Skeletal muscle satellite cell (primary cell): Measurements from ENCODE around the gene GIMAP8.

Experiments used
- H3K27me3 ChIP-seq: 2 replicates; pipeline ENCODE4 v1.7.0; 2013; ENCODE audit warnings: low read length; ENCODE audit not compliant: control insufficient read depth, insufficient read depth
- H3K36me3 ChIP-seq: 2 replicates; pipeline ENCODE4 v1.7.0; 2013; ENCODE audit warnings: mild to moderate bottlenecking, control low read depth, low read length; ENCODE audit not compliant: insufficient read depth
- H3K4me1 ChIP-seq: 2 replicates; pipeline ENCODE4 v1.7.0; 2013; ENCODE audit warnings: low read length; ENCODE audit not compliant: control insufficient read depth, insufficient read depth
- H3K4me2 ChIP-seq: 2 replicates; pipeline ENCODE4 v1.7.0; 2013; ENCODE audit warnings: mild to moderate bottlenecking, low read length
- H3K4me3 ChIP-seq: 2 replicates; pipeline ENCODE4 v1.7.0; 2013; ENCODE audit warnings: low read length
- H3K9ac ChIP-seq: 2 replicates; pipeline ENCODE4 v1.7.0; 2013; ENCODE audit warnings: mild to moderate bottlenecking, low read depth, low read length, moderate library complexity
- H3K9me3 ChIP-seq: replicated peaks from 2 replicates; pipeline ENCODE4 v1.7.0; 2013; ENCODE audit warnings: mild to moderate bottlenecking, control low read depth, low read length

Gene GIMAP8

GRCh38 chr7:150431839-150432658, 18.4 kb upstream of the GIMAP8 start:
- no peak overlapping the region for H3K4me3 ChIP-seq
- H3K9ac ChIP-seq, result no peak overlapping the region
- no peak overlapping the region for H3K4me2 ChIP-seq
- H3K4me1 ChIP-seq, result peaks cover 10% of the 10 kb centered on the region
- peaks cover 7% of the 10 kb centered on the region for H3K27me3 ChIP-seq
- no peaks in the 10 kb centered on the region for H3K36me3 ChIP-seq
- no peaks in the 10 kb centered on the region for H3K9me3 ChIP-seq

GRCh38 chr7:150432915-150433892, 17.2 kb upstream of the GIMAP8 start:
- Histone ChIP-seq H3K36me3 (no peaks in the 10 kb centered on the region), H3K27me3 (peaks cover 7% of the 10 kb centered on the region), H3K4me1 (peaks cover 10% of the 10 kb centered on the region), H3K9me3 (no peaks in the 10 kb centered on the region), H3K4me2 (no peak overlapping the region), H3K9ac (no peak overlapping the region), H3K4me3 (no peak overlapping the region)

GRCh38 chr7:150434240-150434639, 16.2 kb upstream of the GIMAP8 start:
- no peak overlapping the region for H3K4me3 ChIP-seq
- H3K9me3 ChIP-seq, result no peaks in the 10 kb centered on the region
- H3K9ac ChIP-seq, result no peak overlapping the region
- H3K36me3 ChIP-seq, result no peaks in the 10 kb centered on the region
- H3K4me2 ChIP-seq, result no peak overlapping the region
- H3K27me3 ChIP-seq, result peaks cover 7% of the 10 kb centered on the region
- peaks cover under 1% of the 10 kb centered on the region for H3K4me1 ChIP-seq

GRCh38 chr7:150435047-150435389, 15.4 kb upstream of the GIMAP8 start:
- H3K36me3 ChIP-seq, result no peaks in the 10 kb centered on the region
- no peak overlapping the region for H3K4me3 ChIP-seq
- H3K4me1 ChIP-seq, result no peaks in the 10 kb centered on the region
- peaks cover 7% of the 10 kb centered on the region for H3K27me3 ChIP-seq
- H3K9me3 ChIP-seq, result no peaks in the 10 kb centered on the region
- no peak overlapping the region for H3K4me2 ChIP-seq
- H3K9ac ChIP-seq, result no peak overlapping the region

GRCh38 chr7:150435390-150436073, 14.9 kb upstream of the GIMAP8 start:
- Histone ChIP-seq H3K4me3 (no peak overlapping the region), H3K9me3 (no peaks in the 10 kb centered on the region)

GRCh38 chr7:150439967-150440366, 10.5 kb upstream of the GIMAP8 start:
- peaks cover 5% of the 10 kb centered on the region for H3K9me3 ChIP-seq
- no peak overlapping the region for H3K4me3 ChIP-seq
- no peaks in the 10 kb centered on the region for H3K4me1 ChIP-seq
- no peak overlapping the region for H3K4me2 ChIP-seq
- H3K9ac ChIP-seq, result no peak overlapping the region
- H3K36me3 ChIP-seq, result no peaks in the 10 kb centered on the region
- peaks cover 4% of the 10 kb centered on the region for H3K27me3 ChIP-seq

More at GRCh38 chr7:150435390-150436073, 14.9 kb upstream of the GIMAP8 start:
- Histone ChIP-seq H3K4me2 (no peak overlapping the region), H3K4me1 (no peaks in the 10 kb centered on the region), H3K27me3 (peaks cover 7% of the 10 kb centered on the region), H3K9ac (no peak overlapping the region), H3K36me3 (no peaks in the 10 kb centered on the region)

GRCh38 chr7:150441524-150441923, 8.9 kb upstream of the GIMAP8 start:
- peaks cover 5% of the 10 kb centered on the region for H3K9me3 ChIP-seq
- no peak overlapping the region for H3K9ac ChIP-seq
- H3K27me3 ChIP-seq, result no peaks in the 10 kb centered on the region
- H3K36me3 ChIP-seq, result no peaks in the 10 kb centered on the region
- H3K4me3 ChIP-seq, result no peak overlapping the region
- H3K4me1 ChIP-seq, result no peaks in the 10 kb centered on the region
- no peak overlapping the region for H3K4me2 ChIP-seq

GRCh38 chr7:150442811-150443210, 7.6 kb upstream of the GIMAP8 start:
- H3K27me3 ChIP-seq, result no peaks in the 10 kb centered on the region
- H3K36me3 ChIP-seq, result no peaks in the 10 kb centered on the region
- no peak overlapping the region for H3K4me2 ChIP-seq
- H3K9ac ChIP-seq, result no peak overlapping the region
- no peak overlapping the region for H3K4me3 ChIP-seq
- no peaks in the 10 kb centered on the region for H3K4me1 ChIP-seq
- H3K9me3 ChIP-seq, result peaks cover 5% of the 10 kb centered on the region

GRCh38 chr7:150443793-150444540, 6.5 kb upstream of the GIMAP8 start:
- H3K9ac ChIP-seq, result no peak overlapping the region
- H3K36me3 ChIP-seq, result no peaks in the 10 kb centered on the region
- H3K4me2 ChIP-seq, result no peak overlapping the region
- no peaks in the 10 kb centered on the region for H3K4me1 ChIP-seq
- peaks cover 1% of the 10 kb centered on the region for H3K27me3 ChIP-seq
- peaks cover 5% of the 10 kb centered on the region for H3K9me3 ChIP-seq
- no peak overlapping the region for H3K4me3 ChIP-seq

- H3K4me1 ChIP-seq, result no peaks in the 10 kb centered on the region
- no peak overlapping the region for H3K4me2 ChIP-seq
- H3K9me3 ChIP-seq, result peaks cover 5% of the 10 kb centered on the region
- H3K27me3 ChIP-seq, result peaks cover 8% of the 10 kb centered on the region
- no peak overlapping the region for H3K4me3 ChIP-seq
- H3K9ac ChIP-seq, result no peak overlapping the region
- no peaks in the 10 kb centered on the region for H3K36me3 ChIP-seq
These were observed 5.6 kb upstream of the GIMAP8 start for GRCh38 chr7:150444674-150445365.
